Measurements from ENCODE around the gene GNAQ. TPM values are rescaled to one million over a fixed set of nuclear protein-coding genes. Genes with fewer than 3 reads are reported as not detected.

The GNAQ gene
- total RNA-seq, 2 donors from 2014 or later: 13.4 to 17.8 TPM

DNA sequence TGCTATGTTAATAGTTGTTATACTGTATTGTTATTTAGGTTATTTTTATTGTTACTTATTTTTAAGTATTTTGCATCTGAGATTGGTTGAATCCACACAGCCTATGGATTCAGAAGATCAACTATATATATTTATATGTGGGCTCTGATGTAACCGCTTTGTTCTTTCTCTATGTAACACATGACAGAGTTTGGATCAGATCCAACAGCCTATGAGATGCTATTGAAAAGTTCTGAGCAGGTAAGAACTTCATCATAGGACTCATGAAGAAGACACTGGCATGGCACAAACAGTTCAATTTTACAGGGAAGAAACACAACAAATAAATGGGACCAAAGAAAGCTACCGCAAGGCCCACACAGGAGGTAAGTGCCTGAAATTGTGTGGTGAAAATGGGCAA is 93.4 kb downstream of the GNAQ start:
- Histone ChIP-seq H3K4me3 (no peak overlapping the region), H3K36me3 (no peaks in the 10 kb centered on the region), H3K9me3 (no peaks in the 10 kb centered on the region), H3K4me1 (peaks cover 0 to 4% of the 10 kb centered on the region in 2 donors), H3K27me3 (no peaks in the 10 kb centered on the region), H3K27ac (no peak overlapping the region)
- DNase-seq (ENCODE audit: low spot score): no peak
- TF ChIP-seq, protein P1, sequence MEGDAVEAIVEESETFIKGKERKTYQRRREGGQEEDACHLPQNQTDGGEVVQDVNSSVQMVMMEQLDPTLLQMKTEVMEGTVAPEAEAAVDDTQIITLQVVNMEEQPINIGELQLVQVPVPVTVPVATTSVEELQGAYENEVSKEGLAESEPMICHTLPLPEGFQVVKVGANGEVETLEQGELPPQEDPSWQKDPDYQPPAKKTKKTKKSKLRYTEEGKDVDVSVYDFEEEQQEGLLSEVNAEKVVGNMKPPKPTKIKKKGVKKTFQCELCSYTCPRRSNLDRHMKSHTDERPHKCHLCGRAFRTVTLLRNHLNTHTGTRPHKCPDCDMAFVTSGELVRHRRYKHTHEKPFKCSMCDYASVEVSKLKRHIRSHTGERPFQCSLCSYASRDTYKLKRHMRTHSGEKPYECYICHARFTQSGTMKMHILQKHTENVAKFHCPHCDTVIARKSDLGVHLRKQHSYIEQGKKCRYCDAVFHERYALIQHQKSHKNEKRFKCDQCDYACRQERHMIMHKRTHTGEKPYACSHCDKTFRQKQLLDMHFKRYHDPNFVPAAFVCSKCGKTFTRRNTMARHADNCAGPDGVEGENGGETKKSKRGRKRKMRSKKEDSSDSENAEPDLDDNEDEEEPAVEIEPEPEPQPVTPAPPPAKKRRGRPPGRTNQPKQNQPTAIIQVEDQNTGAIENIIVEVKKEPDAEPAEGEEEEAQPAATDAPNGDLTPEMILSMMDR (IDR thresholded peaks at IDR 0.05): no peak

DNA sequence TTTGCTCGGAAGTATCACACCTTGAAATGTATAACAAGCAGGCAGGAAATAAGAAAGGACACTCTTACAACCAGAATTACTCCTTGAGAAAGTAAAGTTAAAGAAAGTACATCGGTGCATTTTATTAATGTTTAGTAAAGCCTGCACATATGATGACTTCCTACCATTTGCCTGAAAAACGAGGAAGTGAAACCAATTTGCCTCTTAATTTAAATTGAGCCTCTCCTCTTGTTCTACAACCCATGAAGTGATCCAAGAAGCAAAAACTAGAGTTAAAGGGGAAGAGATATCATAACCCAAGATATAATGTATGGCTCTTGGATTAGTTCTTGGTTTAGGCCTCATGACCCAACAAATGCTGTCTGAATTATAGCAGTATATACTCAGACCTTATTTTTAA is 95.6 kb downstream of the GNAQ start:
- TF ChIP-seq, protein P1 (IDR thresholded peaks at IDR 0.05): no peak
- Histone ChIP-seq H3K27ac (no peak overlapping the region), H3K27me3 (no peaks in the 10 kb centered on the region), H3K9me3 (no peaks in the 10 kb centered on the region), H3K4me3 (no peak overlapping the region), H3K4me1 (peaks cover 0 to 4% of the 10 kb centered on the region in 2 donors), H3K36me3 (no peaks in the 10 kb centered on the region)
- DNase-seq (ENCODE audit: low spot score): no peak

DNA sequence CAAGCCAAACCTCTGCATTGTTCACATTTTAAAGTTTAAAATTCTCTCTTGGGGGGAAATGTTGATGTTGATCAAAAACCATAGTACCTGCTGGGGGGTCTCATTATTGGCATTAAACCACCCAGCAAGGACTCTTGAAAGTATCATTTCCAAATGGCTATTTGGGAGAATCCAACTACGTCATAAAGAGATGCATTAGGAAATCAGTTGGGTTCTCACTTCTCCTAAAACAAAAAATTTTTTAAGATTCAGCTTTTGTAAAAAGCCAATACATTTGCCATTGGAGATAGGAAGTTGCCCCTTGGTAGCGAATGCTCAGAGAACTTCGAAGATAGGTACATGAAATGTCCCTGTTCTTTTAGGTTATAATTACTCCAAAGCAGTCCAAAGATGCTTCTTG is 96.4 kb downstream of the GNAQ start:
- no peak overlapping the region for H3K4me3 ChIP-seq
- H3K27me3 ChIP-seq: no peaks in the 10 kb centered on the region
- H3K9me3 ChIP-seq: no peaks in the 10 kb centered on the region
- DNase-seq (ENCODE audit: low spot score): no peak
- H3K36me3 ChIP-seq: no peaks in the 10 kb centered on the region
- H3K27ac ChIP-seq: no peak overlapping the region
- H3K4me1 ChIP-seq: peaks cover 0 to 4% of the 10 kb centered on the region in 2 donors
- TF ChIP-seq, protein P1 (IDR thresholded peaks at IDR 0.05): no peak

DNA sequence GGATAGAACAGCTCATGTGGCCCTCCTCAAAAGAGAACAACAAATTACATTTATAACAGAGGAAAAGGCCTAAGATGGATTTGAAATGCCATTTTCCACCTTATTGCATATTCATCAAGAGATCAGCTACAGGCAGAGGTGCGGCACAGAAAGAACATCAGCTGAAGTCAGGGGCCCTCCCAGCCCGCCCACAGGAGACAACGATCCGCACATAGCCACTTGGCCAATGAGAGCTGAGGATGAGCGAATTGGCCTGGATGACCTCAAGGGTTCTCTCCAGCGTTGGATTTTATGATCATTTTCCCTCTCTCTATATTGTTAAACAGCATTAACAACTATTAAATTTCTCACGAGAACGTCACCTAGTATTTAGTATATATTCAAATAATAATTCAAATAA is 97.6 kb downstream of the GNAQ start:
- no peak overlapping the region for H3K27ac ChIP-seq
- no peak overlapping the region for H3K4me3 ChIP-seq
- peaks cover 0 to 3% of the 10 kb centered on the region in 2 donors for H3K4me1 ChIP-seq
- TF ChIP-seq, protein P1 (IDR thresholded peaks at IDR 0.05): no peak
- DNase-seq (ENCODE audit: low spot score): no peak
- no peaks in the 10 kb centered on the region for H3K27me3 ChIP-seq
- H3K36me3 ChIP-seq: no peaks in the 10 kb centered on the region
- no peaks in the 10 kb centered on the region for H3K9me3 ChIP-seq

DNA sequence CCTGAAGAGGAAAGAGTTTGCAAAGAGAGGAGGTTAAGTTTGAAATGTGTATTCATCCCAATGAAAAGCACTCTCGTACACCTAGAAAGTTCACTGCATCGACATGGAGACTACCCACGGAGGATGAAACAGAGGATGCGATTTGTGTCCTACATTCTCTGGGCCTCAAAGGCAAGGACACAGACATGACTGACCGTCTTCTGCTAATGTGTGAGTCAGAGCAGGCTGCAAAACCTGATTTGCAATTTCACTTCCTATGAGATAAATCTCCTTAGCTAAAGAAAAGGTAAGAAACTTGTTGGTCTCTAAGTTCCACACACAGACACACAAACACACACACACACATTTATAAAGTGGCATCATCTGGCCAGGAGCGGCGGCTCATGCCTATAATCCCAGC is 98.6 kb downstream of the GNAQ start:
- Histone ChIP-seq H3K4me1 (no peaks in the 10 kb centered on the region), H3K4me3 (no peak overlapping the region), H3K9me3 (no peaks in the 10 kb centered on the region), H3K27me3 (no peaks in the 10 kb centered on the region), H3K36me3 (no peaks in the 10 kb centered on the region), H3K27ac (no peak overlapping the region)
- TF ChIP-seq, protein P1 (IDR thresholded peaks at IDR 0.05): no peak
- no peak for DNase-seq (ENCODE audit: low spot score)

DNA sequence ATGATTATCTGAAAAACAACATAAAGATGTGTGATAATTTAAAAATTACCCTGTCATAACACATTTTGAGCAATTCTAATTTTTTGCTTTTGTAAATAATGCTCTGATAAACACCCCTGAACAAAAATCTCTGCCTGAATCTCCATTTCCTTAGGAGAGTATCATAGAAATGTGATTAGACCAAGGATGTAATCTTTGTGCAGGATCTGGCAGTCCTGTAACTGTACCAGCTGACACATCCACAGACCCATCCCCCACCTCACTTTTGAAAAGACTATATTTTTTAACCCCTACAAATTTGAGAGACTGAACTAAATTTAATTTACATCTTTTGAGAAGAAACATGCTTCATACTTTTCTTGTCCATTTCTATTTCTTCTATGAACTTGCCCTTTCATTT is 101.7 kb downstream of the GNAQ start:
- no peak overlapping the region for H3K4me3 ChIP-seq
- H3K27me3 ChIP-seq: no peaks in the 10 kb centered on the region
- TF ChIP-seq, protein P1 (IDR thresholded peaks at IDR 0.05): no peak
- no peaks in the 10 kb centered on the region for H3K36me3 ChIP-seq
- H3K9me3 ChIP-seq: no peaks in the 10 kb centered on the region
- no peak overlapping the region for H3K27ac ChIP-seq
- H3K4me1 ChIP-seq: peaks cover 0 to 4% of the 10 kb centered on the region in 2 donors
- DNase-seq (ENCODE audit: low spot score): no peak
